ENCODE data around the gene VASH1.

The VASH1 gene

DNA sequence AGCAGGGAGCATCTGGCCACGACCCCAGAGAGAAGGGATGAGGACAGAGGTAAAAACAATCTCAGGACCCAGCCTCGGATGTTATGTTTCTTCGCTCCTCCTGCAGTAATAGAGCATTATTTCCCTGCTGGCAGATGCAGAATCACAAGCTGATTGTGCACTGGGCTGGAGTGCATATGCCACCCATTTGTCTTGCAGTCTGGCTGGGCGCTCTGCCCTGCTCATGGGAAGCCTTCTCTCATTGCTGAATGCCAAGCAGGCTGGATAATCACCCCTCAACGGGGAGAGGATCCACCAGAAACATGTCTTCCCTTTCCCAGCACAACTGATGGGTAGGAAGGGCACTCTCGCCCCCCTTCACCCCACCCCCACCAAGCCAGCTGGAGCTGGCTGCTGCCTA lies 8.5 kb upstream of the VASH1 start:
- peak; percentile 99 for DNase-seq

DNA sequence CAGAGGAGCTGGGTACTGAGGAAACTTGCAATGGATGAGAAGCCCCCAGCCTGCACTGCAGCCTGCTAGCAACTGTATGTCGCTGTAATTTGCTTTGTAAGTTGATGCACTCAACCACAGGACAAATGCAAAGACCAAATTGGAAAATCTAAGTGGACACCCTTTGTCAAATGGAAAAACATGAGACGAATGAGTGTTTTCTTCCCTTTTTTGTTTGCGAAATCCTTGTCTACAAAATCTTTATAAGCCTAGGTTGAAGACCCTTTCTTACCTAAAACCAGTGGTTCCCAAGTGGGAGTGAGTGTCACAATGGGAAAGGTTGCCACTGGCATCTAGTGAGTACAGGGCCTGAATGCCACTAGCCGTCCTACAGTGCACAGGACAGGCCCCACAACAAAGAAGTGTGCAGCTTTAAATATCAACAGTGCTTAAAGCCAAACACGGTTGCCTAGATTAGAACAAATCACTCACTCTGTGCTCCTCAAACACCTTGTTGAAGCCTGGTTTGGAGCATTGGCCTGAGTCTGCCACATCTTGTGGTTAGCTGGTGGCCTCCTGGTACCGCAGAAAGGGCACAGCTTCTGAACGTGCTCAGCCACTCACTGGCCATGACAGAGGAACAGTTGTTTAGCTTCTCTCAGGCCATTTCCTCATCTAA lies 7.6 kb upstream of the VASH1 start:
- no peak for DNase-seq

DNA sequence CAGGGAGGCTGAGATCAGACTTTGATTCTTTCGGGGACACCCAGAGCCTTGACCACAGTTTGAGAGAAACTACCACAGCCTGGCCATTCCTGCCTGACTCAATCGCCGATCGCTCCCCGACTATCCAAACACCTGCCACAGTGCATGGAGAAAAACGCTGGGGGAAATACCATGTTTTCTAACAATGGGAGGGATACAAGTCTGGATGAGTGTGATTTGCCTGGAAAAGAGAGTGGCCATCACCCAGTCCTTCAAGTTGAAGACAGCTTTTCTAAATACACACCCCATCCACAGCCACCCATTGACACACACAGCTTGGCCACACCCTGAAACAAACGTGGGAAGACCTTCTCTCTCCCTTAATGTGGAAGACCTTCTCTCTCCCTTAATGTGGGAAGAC lies 6.7 kb upstream of the VASH1 start:
- no peak for DNase-seq

DNA sequence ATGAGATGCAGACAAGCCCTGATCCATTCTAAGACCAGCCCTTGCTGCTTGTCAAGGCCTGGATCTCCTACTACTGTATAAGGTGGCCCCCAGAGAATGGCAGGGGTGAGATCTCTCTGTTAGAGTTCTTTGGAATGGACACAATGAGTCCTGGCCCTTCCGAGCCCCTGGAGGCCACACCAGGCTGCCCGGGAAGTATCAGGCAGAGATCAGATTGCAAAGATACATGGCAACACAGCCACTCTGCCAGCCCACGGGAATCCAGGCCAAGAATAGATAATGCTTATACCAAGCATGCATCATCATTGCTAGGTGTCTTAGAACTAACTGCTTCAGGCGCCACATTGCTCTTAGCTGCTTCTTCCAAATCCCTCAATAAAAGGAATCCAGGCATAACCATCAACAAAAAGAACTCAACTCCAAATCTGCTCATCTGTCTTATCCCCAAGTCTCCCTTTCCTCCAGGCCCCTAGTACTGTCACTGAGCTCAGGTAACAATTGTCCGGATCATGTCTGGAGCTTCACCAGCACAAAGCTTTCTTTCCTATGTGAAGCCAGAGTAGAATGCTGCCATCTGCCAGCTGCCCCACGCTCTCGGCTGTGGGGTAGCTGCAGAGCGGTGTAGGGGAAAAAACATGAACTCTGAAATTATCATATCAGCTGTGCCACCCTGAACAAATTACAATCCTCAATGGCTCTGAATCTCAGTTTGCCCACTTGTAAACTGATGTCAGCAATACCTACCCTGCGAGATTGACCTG lies 5.5 kb upstream of the VASH1 start:
- DNase-seq = peak; percentile 61

DNA sequence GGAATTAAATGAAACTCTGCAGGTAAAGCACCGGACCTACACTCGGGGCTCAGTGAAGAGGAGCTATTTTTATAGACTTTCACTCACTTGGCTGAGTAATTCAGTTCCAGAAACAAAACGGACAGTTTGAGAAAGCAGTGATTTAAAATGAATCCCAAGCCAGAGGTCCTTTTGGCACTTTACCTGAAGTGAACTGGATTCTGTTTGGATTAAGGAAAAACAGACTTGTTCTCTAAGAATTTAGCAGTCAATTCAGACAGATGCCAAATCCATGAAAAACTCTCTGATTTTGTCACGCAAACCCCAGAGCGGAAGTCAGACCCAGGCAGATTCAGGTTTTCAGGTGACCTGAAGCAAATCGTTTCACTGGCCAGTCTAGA lies 4.9 kb upstream of the VASH1 start:
- no peak for DNase-seq

DNA sequence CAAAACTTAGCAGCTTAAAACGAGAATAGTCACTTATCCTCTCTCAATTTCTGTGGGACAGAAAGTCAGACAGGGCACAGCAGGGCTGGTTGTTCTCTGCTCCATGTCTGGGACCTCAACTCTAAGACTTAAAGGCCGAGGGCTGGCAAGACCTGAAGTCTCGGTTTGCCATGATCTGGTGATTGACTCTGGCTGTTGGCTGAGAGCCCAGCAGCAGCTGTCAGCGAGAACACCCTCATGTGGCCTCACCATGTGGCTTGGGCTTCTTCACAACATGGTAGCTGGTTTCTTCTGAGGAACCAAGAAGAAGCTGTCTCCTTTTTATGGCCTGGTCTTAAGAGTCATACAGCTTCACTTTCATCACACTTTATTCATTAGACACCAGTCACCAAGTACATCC lies 1.7 kb upstream of the VASH1 start:
- no peak for DNase-seq

DNA sequence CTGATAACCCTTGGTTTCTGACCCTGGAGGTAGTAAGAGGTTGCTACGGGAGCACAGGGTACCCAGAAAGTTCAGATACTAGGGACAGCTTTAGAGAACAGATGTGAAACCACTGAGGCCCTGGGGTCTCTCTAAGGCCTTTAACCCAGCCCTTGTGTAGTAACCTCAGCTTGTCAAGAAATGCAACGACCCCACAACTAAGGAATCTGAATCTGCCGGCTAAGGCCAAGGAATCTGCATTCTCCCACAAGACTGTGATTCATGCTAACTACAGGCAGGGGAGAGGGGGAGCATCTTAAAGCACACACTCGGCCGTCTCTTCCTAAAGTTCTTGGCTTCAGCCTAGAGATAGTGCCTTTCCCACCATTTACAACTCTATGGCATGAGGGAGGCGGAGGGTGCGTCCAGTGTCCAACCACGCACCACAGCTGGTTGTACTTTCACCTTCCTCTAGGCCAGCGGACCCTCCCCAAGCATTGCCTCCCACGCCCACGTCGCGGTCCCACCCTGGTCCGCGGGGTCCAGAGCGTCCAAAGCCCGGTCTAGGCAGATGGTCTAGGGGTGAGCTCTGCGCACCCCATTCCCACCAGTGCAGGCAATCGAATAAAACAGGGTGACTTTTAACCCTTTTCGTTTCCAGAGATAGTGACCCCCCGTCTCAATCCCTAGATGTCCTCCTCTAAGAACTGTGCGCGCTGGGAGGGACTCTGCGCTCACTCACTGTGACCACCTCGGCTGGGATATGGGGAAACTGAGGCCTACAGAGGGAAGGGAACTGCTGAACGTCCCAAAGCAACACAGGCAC lies 735 bp upstream of the VASH1 start:
- no peak for DNase-seq

DNA sequence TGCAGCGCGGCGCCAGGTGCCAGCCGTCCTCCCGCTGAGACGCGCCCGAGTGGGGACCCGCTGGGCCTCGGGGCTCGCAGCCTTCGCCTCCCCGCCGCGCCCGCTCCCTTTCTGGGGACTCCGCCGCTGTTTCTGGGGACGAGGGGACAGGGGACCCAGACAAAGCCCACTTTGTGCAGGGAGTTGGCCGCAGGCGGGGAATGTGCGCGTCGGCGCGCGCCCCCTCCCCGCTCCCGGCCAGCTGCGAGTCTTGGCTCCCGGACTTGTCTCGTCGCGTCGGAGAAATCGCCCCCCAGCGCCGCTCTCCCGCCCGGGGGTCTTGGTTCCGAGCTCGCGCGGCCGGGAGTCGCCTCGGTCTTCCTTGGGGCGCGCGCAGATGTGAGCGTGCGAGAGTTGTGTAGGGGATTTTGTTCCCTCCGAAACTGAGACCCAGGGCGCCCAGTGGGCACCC lies 717 bp downstream of the VASH1 start:
- no peak for DNase-seq

DNA sequence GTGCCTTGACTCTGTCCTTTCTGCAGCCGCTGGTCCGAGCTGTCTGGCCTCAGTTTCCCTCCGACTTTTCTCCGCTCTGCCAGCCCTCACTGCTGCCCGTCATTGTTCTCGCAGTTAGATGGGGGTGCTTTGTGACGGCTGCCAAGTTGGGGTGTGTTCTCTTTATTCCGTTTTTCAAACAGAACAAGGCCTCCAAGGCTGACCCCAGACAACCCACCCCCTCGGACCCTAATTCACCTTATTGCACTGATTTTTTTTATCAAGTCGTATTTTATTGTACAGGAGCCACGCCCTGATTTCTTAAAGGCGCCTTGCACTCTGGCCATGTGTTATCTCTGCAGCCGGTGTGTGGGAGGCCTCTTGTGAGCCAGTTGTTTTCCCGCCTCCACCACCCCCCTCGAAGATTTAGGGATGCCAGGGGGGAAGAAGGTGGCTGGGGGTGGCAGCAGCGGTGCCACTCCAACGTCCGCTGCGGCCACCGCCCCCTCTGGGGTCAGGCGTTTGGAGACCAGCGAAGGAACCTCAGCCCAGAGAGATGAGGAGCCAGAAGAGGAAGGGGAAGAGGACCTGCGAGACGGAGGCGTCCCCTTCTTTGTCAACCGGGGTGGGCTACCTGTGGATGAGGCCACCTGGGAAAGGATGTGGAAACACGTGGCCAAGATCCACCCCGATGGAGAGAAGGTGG lies 1.3 kb downstream of the VASH1 start:
- no peak for DNase-seq

DNA sequence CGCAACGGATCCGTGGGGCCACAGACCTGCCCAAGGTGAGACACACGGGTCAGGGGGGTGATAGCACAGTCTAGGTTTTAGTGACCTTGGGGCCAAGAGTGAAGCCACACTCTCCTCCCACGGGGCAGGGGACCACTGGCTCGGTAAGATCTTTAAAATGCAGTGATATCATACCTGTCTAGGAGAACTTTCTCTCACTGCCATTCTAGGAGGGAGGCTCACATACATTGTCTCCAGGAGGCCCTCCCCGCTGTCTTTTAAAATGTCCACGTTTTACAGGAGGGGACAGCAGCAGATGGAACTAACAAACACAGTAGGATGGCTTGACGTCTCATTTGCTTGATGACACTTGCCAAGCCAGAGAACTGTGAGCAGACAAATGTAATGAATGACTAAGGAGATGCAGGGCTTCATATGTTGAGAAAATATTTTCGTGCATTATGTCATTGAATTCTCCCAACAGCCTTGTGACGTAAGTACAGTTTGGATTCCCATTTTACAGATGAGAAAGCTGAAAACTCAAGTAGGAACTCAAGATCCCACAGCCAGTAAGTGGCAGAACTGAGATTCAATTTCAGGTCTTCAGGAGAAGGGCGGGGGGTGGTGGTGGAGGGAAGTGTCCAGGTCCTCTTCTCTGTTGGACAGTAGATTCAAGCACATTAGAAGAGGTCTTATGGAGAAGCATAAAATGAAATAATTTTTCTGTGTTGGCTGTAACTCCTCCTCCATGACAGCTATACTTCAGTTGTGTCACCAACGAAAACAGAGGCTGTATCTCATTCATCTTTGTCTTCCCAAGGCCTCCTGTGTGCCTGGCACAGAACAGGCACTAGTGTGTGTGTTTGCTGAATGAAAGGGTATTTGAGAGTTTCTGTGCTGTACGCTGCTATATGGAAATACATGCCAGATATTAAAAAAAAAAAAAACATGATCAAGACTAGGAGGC lies 2.1 kb downstream of the VASH1 start:
- peak; percentile 72 for DNase-seq

DNA sequence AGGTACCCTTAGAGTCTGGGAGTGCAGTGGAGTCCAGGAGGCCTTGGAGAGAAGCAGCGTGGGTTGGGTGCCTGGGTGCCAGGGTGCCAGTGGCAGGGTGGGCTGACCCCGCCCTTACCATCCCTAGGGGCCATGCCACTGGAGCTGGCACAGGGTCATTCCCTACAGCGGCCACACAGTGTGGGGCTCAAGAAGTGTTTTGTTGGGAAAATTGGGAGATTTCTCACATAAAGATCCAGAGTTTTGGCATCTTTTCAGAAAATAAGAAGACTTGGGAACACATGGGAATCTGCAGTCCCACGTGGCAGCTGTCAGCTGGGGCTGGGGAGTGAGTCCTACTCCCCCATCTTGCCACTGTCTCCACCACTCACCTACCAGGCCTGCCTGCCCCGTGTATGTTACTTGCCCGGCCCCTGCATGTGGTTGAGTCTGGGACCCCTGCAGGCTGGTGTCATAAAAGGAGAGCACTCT lies 4.2 kb downstream of the VASH1 start:
- DNase-seq = no peak

DNA sequence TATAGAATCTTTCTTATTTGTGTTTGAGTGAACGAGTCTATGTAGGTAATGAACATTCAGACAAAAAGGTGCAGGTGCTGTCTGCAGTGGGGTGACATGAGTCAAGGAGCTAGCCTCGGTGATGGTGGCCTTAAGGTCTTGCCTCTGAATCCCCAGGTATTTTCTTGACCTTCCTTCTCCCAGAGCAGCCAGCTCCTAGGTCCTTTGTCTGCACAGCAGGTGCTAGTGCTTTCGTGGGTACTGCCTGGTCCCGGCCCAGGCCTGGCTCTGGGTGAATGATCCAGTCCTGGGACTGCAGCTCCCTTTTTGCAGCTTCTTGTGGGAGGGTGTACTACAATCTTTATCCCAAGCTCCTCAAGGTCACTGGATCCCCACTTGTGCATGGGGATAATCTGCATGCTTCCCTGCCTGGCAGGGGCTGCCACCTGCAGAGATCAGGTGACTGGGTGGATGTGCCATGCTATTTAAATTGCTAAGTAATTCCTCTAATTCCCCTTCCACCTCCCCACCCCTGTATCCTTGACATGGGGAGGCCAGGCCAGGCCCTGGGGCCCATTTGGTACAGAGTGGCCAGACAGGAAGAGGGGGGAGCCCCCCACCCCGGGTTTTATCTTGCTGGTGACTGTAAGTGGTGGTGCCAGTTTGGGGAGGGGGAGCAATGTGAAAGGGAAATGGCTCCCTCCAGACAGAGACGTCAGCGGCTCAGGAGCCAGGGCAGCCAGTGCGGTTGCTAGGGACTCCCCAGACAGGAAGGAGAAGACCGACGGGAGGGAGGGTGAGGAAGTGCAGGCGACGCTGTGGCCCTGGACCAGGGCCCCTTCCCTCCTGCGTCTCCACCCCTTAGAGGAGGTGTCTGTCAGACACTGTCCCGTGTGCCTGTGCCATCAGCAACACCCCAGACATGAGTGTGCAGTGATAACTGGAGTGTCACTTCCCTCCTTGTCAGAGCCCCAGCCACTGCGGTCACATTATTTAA lies 6.7 kb downstream of the VASH1 start:
- no peak for DNase-seq

DNA sequence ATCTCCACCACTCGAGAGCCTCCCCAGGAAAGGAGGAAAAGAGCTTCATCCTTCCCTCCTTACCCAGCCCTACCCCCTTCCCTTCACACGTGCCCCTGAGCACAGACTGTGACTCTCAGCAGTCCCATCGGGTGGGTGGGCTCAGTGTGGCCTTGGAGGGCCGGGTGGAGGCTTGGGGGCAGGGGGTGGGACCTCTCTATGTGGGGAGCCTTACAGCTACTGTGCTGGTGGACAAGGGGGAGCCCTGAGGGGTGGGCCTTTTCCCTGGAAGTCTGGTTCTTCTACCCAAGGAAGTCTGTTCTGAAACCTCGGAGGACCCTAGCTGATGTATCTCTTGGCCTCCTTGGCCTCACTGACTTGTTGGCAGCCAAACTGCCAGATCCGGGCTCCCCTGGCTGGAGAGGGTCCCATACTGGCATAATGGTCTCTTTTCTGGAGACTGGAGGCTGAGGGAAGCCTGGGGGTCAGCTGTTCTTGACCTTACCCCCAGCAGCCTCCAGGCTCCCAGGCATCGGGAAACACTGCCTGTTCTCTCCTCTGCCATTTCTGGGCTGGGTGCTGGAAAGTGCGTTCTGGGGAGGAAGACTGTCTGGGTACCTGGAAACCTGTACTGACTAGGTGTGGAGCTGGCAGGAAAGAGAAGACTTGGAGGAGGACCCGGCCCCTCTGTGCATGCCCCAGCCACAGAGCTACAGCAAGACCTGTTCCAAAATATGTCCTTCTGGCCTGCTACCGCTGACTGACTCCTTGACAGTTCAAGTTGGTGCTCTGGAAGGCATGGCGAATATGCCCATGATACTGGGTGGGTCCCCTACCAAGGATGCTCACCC lies 7.6 kb downstream of the VASH1 start:
- DNase-seq = no peak

DNA sequence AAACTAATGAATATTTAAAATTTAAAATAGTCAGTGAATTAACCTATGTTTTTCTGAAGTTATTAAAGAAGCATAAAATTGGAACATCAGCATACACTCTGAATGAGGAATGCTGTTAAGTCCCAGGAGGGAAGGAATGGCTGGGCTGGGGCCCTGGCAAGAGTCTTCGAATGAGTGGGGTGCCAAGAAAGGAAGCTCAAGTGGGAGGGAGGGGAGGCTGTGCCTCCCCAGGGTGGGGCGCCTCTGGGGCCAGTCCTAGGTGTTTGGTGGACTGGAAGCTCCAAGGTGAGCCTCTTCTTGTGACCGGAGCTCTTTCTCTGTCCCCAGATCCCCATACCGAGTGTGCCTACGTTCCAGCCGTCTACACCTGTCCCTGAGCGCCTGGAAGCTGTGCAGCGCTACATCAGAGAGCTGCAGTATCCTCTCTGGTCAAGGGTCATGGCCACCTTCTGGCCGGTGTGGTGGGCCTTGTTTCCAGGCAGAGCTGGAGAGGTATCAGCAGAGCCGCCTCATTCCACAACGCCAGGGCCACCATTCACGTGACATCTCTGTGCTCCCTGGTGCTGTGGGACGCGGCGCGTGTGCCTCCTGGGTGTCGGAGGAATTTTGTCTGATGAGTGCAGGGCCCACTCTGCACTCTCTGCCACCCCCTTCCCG lies 8.5 kb downstream of the VASH1 start:
- DNase-seq = no peak

DNA sequence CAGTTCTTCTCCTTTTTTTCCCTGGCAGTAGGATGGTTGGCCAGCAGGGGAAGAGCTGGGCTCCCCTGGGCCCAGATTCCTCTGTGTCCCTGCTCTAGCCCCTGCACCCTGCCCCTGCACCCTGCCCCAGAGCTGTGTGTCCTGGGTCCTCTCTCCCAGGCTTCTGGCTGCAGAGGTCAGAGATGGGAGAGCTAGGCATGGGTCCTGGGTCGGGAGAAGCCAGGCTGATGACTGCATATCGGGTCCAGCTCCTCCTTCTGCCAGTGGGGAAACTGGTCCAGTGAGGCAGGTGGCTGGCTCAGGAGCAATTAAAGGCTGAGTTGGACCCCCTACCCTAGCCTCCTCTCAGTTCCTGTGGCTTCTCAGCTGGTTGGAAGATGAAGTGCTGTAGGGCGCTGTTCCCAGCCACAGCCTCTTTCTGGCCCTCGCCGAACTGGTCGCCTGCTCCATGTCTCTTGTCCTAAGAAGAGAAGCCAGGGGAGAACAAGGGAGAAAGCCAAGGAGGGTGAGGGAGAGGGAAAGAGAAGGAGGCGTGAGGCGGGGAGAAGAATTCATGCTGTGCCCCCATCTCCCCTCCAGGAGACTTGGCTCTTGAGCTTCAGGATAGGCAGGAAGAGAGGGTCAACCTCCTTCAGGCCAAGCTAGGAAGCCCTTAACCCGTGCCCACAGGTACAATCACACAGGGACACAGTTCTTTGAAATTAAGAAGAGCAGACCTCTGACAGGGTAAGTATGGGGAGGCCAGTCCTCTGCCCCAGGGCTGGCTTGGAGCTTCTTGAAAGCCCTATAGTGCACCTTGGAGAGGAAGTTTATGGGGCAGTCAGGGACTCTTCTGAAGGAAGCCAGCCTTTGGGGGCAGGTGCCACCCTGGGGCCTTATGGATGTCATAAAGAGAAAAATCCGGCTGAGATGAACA lies 9.5 kb downstream of the VASH1 start:
- DNase-seq = no peak

DNA sequence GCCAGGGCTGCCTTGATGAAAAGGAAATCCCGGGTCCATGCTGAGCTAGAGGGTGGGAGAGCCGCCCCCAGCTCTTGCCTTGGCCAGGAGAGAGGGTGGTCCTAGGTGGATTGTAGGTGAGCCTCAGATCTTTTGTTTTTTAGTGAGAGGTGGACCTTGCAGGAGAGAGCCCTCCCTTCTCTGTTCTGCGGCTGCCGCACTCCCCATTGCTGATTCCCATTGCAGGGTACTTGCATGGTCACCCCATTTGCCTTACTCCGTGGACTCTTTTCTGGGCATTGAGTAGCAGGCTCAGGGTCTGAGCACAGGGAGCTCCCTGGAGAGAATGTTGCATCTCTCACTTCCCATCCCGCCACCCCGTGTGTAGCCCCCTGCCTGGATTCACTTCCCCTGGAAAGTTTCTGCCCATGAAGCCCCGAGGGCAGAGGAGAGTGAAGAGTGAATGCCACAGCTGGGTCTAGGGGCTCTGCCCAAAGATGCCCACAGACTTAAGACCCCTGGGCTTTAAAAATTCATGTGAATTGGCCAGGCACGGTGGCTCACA lies 10.2 kb downstream of the VASH1 start:
- no peak for DNase-seq

DNA sequence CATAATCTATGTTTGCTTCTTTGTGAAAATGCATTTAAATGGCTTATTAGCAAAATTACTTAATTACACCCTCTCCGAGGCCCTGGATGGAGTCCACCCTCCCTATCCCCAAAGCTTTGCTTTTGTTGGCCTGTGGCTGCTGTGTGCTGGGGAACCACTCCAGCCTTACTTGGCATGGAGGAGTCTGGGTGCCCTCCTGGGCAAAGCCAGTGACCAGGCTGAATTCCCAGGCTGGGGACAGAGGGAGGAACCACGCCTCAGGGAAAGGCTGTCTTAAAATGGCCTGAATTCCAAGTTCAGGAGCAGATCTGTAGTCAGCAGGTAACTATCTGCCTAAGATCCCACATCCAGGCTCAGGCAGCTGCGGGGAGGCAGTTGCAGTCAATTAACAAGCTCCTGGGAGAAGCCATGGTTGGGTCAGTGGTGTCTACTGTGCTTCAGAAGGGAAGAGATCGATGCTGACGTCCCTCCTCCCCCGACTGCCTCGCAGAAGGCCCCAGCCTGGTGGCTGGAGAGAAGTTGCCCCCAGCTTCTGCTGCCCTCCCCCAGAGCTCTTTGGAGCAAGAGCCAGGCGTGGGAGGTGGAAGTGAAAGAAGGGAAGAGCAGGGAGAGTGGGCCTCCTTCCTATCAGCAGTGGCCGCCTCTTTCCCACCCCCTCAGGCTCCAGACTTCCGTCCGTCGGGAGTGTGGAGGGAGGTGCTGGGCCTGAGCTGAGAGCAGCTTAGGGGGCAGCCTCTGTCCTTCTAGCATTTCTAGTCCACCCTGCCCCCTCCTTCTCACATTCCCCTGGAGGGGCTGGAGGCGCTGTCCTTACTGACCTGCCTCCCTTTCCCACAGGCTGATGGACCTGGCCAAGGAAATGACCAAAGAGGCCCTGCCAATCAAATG lies 11.3 kb downstream of the VASH1 start:
- no peak for DNase-seq

All from NCI-H1694 (cell line).